ENCODE measurements around the gene LLGL1.

Gene LLGL1

DNA sequence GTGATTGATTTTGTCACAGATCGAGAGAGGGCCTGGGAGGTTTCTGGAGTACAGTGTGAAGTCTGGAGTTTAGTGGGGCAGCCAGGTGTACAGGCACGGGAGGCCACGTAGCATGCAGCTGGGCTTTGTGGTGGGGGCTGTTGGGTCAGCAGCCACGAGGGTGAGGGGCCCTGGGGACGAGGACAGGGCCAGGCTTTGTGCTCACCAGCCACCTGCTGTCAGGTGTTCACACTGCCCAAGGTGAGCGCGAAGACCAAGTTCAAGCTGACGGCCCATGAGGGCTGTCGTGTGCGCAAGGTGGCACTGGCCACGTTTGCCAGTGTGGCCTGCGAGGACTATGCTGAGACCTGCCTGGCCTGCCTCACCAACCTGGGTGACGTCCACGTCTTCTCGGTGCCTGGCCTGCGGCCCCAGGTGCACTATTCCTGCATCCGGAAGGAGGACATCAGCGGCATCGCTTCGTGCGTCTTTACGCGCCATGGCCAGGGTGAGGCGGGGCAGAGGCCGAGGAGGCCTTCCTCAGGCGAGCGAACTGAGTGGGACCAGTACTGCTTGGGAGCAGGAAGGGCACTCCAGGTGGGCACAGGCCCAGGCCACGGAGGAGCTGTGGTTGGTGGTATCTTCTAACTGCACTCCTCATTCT, 15.9 kb downstream of the LLGL1 start:
- H3K4me1 ChIP-seq (ENCODE audit: control insufficient read depth, insufficient read depth, low read length): no peaks in the 10 kb centered on the region
- no peak overlapping the region for H3K27ac ChIP-seq (ENCODE audit: low read length)
- H3K9ac ChIP-seq (ENCODE audit: low read length in 2 of 2): no peak overlapping the region
- H3K36me3 ChIP-seq (ENCODE audit: control insufficient read depth in 2 of 2, insufficient read depth in 2 of 2, low read length in 2 of 2): peaks cover 32 to 40% of the 10 kb centered on the region in 2 donors
- H3K27me3 ChIP-seq (ENCODE audit: control insufficient read depth in 1 of 2, insufficient read depth in 2 of 2, low read length in 2 of 2): no peaks in the 10 kb centered on the region
- H3K4me3 ChIP-seq (ENCODE audit: low read length in 2 of 2): no peak overlapping the region
- no peaks in the 10 kb centered on the region for H3K9me3 ChIP-seq (ENCODE audit: control insufficient read depth in 2 of 2, low read length in 2 of 2)

DNA sequence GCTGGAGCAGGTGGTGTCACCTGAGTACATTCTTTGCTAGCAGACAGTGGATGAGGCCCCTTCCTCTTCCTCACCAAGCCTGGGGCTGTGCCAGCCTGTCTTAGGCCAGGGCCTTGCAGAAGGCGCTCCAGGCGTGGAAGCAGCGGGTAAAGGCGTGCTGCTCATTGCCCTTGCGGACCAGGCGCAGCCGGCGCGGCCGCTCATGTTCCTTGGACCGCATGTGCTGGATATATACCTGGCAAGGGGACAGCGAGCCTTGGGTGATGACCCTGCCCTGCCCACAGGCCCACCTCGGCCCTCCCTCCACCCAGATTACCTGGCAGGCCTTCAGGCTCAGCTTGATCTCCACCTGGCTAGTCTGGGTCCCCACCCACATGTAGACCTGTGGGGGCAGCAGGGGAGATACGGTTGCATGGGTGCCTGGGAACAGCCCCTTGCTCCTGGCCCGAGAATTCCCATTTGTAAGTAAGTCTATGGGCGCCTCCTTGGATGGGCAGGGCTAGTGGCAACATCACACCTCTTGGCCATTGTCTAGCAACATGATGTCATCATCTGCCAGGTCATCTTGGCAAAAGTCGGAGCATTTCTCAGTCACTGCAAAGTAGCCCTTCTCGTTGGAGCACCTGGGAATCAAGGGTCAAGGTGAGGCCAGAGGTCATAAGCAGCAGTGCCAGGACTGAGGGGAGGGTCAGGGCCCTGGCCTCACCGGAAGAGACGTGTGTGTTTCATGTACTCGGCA, 19.8 kb downstream of the LLGL1 start:
- Histone ChIP-seq H3K4me1 (ENCODE audit: control insufficient read depth, insufficient read depth, low read length) (peaks cover 15% of the 10 kb centered on the region), H3K9me3 (ENCODE audit: control insufficient read depth in 2 of 2, low read length in 2 of 2) (no peaks in the 10 kb centered on the region), H3K36me3 (ENCODE audit: control insufficient read depth in 2 of 2, insufficient read depth in 2 of 2, low read length in 2 of 2) (peaks cover 32 to 40% of the 10 kb centered on the region in 2 donors), H3K27ac (ENCODE audit: low read length) (no peak overlapping the region), H3K27me3 (ENCODE audit: control insufficient read depth in 1 of 2, insufficient read depth in 2 of 2, low read length in 2 of 2) (no peaks in the 10 kb centered on the region), H3K4me3 (ENCODE audit: low read length in 2 of 2) (no peak overlapping the region), H3K9ac (ENCODE audit: low read length in 2 of 2) (no peak overlapping the region)

DNA sequence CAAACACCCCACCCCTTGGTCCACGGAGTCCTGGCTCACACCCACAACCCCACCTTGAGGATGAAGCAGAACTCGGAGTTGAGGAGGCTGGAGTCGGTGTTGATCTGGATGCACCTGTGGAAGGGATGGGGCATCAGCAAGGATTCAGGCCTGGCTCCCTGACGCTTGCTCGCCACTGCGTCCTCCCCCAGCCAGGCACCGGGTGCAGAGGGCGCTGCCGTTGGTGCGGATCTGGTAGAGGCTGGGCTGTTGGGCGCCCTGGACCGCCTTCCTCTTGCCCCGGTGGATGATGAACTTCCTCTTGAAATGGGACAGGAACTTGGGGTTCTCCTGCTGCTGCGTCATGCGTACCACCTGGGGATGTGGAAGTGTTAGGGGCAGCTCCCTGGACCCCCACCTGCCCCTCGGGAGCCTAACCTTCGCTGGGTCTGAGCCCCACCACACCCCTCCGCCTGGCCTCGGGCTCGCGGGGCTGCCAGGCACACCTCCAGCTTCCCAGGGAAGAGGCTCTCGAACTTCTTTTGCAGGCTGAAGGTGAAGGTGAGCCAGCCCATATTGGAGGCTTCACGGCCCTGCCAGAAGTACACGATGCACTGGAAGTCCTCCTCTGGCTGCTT, 20.8 kb downstream of the LLGL1 start:
- H3K4me1 ChIP-seq (ENCODE audit: control insufficient read depth, insufficient read depth, low read length): peaks cover 15% of the 10 kb centered on the region
- H3K27me3 ChIP-seq (ENCODE audit: control insufficient read depth in 1 of 2, insufficient read depth in 2 of 2, low read length in 2 of 2): no peaks in the 10 kb centered on the region
- no peak overlapping the region for H3K4me3 ChIP-seq (ENCODE audit: low read length in 2 of 2)
- no peak overlapping the region for H3K27ac ChIP-seq (ENCODE audit: low read length)
- peaks cover 39 to 49% of the 10 kb centered on the region in 2 donors for H3K36me3 ChIP-seq (ENCODE audit: control insufficient read depth in 2 of 2, insufficient read depth in 2 of 2, low read length in 2 of 2)
- H3K9ac ChIP-seq (ENCODE audit: low read length in 2 of 2): no peak overlapping the region
- H3K9me3 ChIP-seq (ENCODE audit: control insufficient read depth in 2 of 2, low read length in 2 of 2): no peaks in the 10 kb centered on the region

DNA sequence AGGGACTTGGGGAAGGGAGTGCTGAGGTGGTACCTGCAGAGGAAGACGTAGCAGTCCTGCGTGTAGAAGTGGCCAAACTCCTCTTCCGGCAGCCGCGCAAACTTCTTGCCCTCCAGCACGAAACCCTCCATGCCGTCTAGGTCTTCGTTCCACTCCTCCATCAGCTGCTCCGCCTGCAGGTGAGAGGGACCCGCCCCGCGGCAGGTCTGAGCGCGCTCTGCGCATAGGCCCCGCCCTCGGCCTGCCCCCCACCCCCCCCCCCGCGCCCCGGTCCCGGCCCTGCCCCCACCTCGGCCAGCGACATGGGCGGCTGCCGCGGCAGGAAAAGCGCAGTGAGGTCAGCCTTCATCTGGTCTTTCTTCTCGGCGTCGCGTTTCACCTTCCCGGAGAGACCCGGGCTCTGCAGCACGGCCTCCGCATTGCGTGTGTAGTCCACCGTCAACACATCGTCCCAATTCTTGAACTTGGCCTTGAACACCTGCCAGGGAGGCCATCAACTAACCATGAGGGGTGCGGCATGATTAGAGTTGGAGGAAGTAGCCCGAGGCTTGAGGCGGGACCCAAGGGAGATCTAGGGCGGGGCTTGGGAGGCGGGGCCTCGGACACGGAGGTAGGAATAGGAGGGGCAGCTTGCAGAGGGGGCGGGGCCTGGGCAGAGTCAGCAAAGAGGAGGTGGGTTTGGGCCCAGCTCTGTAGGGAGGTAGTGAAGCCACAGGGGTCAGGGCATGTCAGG, 21.6 kb downstream of the LLGL1 start:
- no peaks in the 10 kb centered on the region for H3K9me3 ChIP-seq (ENCODE audit: control insufficient read depth in 2 of 2, low read length in 2 of 2)
- peaks cover 15% of the 10 kb centered on the region for H3K4me1 ChIP-seq (ENCODE audit: control insufficient read depth, insufficient read depth, low read length)
- no peak overlapping the region for H3K9ac ChIP-seq (ENCODE audit: low read length in 2 of 2)
- H3K4me3 ChIP-seq (ENCODE audit: low read length in 2 of 2): no peak overlapping the region
- H3K27me3 ChIP-seq (ENCODE audit: control insufficient read depth in 1 of 2, insufficient read depth in 2 of 2, low read length in 2 of 2): no peaks in the 10 kb centered on the region
- no peak overlapping the region for H3K27ac ChIP-seq (ENCODE audit: low read length)
- H3K36me3 ChIP-seq (ENCODE audit: control insufficient read depth in 2 of 2, insufficient read depth in 2 of 2, low read length in 2 of 2): peaks cover 43 to 55% of the 10 kb centered on the region in 2 donors

- Histone ChIP-seq H3K27me3 (ENCODE audit: control insufficient read depth in 1 of 2, insufficient read depth in 2 of 2, low read length in 2 of 2) (no peaks in the 10 kb centered on the region), H3K9ac (ENCODE audit: low read length in 2 of 2) (no peak overlapping the region), H3K9me3 (ENCODE audit: control insufficient read depth in 2 of 2, low read length in 2 of 2) (no peaks in the 10 kb centered on the region), H3K4me1 (ENCODE audit: control insufficient read depth, insufficient read depth, low read length) (peaks cover 15% of the 10 kb centered on the region), H3K36me3 (ENCODE audit: control insufficient read depth in 2 of 2, insufficient read depth in 2 of 2, low read length in 2 of 2) (peaks cover 48 to 60% of the 10 kb centered on the region in 2 donors), H3K4me3 (ENCODE audit: low read length in 2 of 2) (no peak overlapping the region), H3K27ac (ENCODE audit: low read length) (no peak overlapping the region)
Observed at GRCh38 chr17:18247613-18248001, 22.2 kb downstream of the LLGL1 start.

- peaks cover 15% of the 10 kb centered on the region for H3K4me1 ChIP-seq (ENCODE audit: control insufficient read depth, insufficient read depth, low read length)
- H3K9me3 ChIP-seq (ENCODE audit: control insufficient read depth in 2 of 2, low read length in 2 of 2): no peaks in the 10 kb centered on the region
- H3K27me3 ChIP-seq (ENCODE audit: control insufficient read depth in 1 of 2, insufficient read depth in 2 of 2, low read length in 2 of 2): no peaks in the 10 kb centered on the region
- peaks cover 53 to 62% of the 10 kb centered on the region in 2 donors for H3K36me3 ChIP-seq (ENCODE audit: control insufficient read depth in 2 of 2, insufficient read depth in 2 of 2, low read length in 2 of 2)
- no peak overlapping the region for H3K9ac ChIP-seq (ENCODE audit: low read length in 2 of 2)
- H3K27ac ChIP-seq (ENCODE audit: low read length): no peak overlapping the region
- no peak overlapping the region for H3K4me3 ChIP-seq (ENCODE audit: low read length in 2 of 2)
Observed at GRCh38 chr17:18248300-18248731, 22.9 kb downstream of the LLGL1 start.

- peaks cover 15% of the 10 kb centered on the region for H3K4me1 ChIP-seq (ENCODE audit: control insufficient read depth, insufficient read depth, low read length)
Observed at GRCh38 chr17:18248811-18249210, 23.4 kb downstream of the LLGL1 start.

GRCh38 chr17:18250259-18250658, 24.8 kb downstream of the LLGL1 start:
- Histone ChIP-seq H3K4me3 (ENCODE audit: low read length in 2 of 2) (no peak overlapping the region), H3K27ac (ENCODE audit: low read length) (no peak overlapping the region), H3K4me1 (ENCODE audit: control insufficient read depth, insufficient read depth, low read length) (peaks cover 15% of the 10 kb centered on the region), H3K9ac (ENCODE audit: low read length in 2 of 2) (no peak overlapping the region), H3K27me3 (ENCODE audit: control insufficient read depth in 1 of 2, insufficient read depth in 2 of 2, low read length in 2 of 2) (no peaks in the 10 kb centered on the region), H3K9me3 (ENCODE audit: control insufficient read depth in 2 of 2, low read length in 2 of 2) (no peaks in the 10 kb centered on the region), H3K36me3 (ENCODE audit: control insufficient read depth in 2 of 2, insufficient read depth in 2 of 2, low read length in 2 of 2) (peaks cover 64 to 69% of the 10 kb centered on the region in 2 donors)

More at GRCh38 chr17:18248811-18249210, 23.4 kb downstream of the LLGL1 start:
- no peak overlapping the region for H3K4me3 ChIP-seq (ENCODE audit: low read length in 2 of 2)
- no peaks in the 10 kb centered on the region for H3K27me3 ChIP-seq (ENCODE audit: control insufficient read depth in 1 of 2, insufficient read depth in 2 of 2, low read length in 2 of 2)
- peaks cover 55 to 62% of the 10 kb centered on the region in 2 donors for H3K36me3 ChIP-seq (ENCODE audit: control insufficient read depth in 2 of 2, insufficient read depth in 2 of 2, low read length in 2 of 2)
- H3K9me3 ChIP-seq (ENCODE audit: control insufficient read depth in 2 of 2, low read length in 2 of 2): no peaks in the 10 kb centered on the region
- no peak overlapping the region for H3K27ac ChIP-seq (ENCODE audit: low read length)
- H3K9ac ChIP-seq (ENCODE audit: low read length in 2 of 2): no peak overlapping the region

- no peak overlapping the region for H3K27ac ChIP-seq (ENCODE audit: low read length)
- no peaks in the 10 kb centered on the region for H3K27me3 ChIP-seq (ENCODE audit: control insufficient read depth in 1 of 2, insufficient read depth in 2 of 2, low read length in 2 of 2)
- no peaks in the 10 kb centered on the region for H3K9me3 ChIP-seq (ENCODE audit: control insufficient read depth in 2 of 2, low read length in 2 of 2)
- H3K9ac ChIP-seq (ENCODE audit: low read length in 2 of 2): no peak overlapping the region
- H3K4me3 ChIP-seq (ENCODE audit: low read length in 2 of 2): no peak overlapping the region
- peaks cover 64 to 69% of the 10 kb centered on the region in 2 donors for H3K36me3 ChIP-seq (ENCODE audit: control insufficient read depth in 2 of 2, insufficient read depth in 2 of 2, low read length in 2 of 2)
- H3K4me1 ChIP-seq (ENCODE audit: control insufficient read depth, insufficient read depth, low read length): peaks cover 15% of the 10 kb centered on the region
Observed at GRCh38 chr17:18250708-18251107, 25.3 kb downstream of the LLGL1 start.

DNA sequence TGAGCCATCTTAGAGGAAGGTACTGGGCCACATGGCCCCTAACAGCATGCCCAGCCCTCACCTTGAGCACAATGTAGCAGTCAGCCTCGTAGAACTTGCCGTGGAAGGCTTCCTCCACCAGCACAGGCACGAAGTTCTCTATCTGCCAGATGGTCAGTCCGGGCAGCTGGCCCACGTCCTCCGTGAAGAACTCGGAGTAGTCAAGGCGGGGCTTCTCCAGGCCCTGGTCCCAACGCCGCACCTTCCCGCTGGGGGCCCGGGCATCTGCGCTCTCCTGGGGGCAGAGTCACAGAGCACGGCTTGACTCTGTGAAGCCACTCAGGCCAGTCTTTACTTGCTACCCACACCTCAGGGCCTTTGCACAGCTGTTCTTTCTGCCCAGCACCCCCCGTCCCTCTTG, 25.8 kb downstream of the LLGL1 start:
- no peak overlapping the region for H3K4me3 ChIP-seq (ENCODE audit: low read length in 2 of 2)
- no peaks in the 10 kb centered on the region for H3K9me3 ChIP-seq (ENCODE audit: control insufficient read depth in 2 of 2, low read length in 2 of 2)
- H3K9ac ChIP-seq (ENCODE audit: low read length in 2 of 2): no peak overlapping the region
- H3K27ac ChIP-seq (ENCODE audit: low read length): no peak overlapping the region
- H3K36me3 ChIP-seq (ENCODE audit: control insufficient read depth in 2 of 2, insufficient read depth in 2 of 2, low read length in 2 of 2): peaks cover 64 to 68% of the 10 kb centered on the region in 2 donors
- H3K27me3 ChIP-seq (ENCODE audit: control insufficient read depth in 1 of 2, insufficient read depth in 2 of 2, low read length in 2 of 2): no peaks in the 10 kb centered on the region
- peaks cover 15% of the 10 kb centered on the region for H3K4me1 ChIP-seq (ENCODE audit: control insufficient read depth, insufficient read depth, low read length)

All from stomach smooth muscle (tissue), 2 donors.